ENCODE results near the gene IRF2. TPM values are rescaled to one million over a fixed set of nuclear protein-coding genes. Genes with fewer than 3 reads are reported as not detected.

The IRF2 gene
- total and polyA plus RNA-seq, 9 donors: 27.8 to 68.4 (median 40.7) TPM

- 89 to 92% (median 91%) methylated on average over 12 of the region's 12 CpGs for WGBS, 3 donors
- H3K4me1 ChIP-seq (ENCODE audit: insufficient read depth): peaks cover 28% of the 10 kb centered on the region
- TF ChIP-seq CTCF (IDR thresholded peaks at IDR 0.05): no peak
- TF ChIP-seq POLR2A (IDR thresholded peaks at IDR 0.05): no peak
- TF ChIP-seq EP300 (IDR thresholded peaks at IDR 0.05): no peak
- H3K36me3 ChIP-seq: no peaks in the 10 kb centered on the region
- no peaks in the 10 kb centered on the region for H3K27me3 ChIP-seq
- H3K27ac ChIP-seq: peak overlapping the region in 1 of 2 donors; percentile 35
- intact Hi-C loops (cut with DNase I): loop anchor here in 3 of 4 donors (10.0 kb wide), 4 partner anchors 53 to 133 kb away; partner anchors contain the start of gene IRF2 (in 1 of the 3)
- no peak overlapping the region for H3K4me3 ChIP-seq
- no peak for DNase-seq
- H3K9me3 ChIP-seq: no peaks in the 10 kb centered on the region
Observed at GRCh38 chr4:184402239-184402638, 72.1 kb downstream of the IRF2 start.

DNA sequence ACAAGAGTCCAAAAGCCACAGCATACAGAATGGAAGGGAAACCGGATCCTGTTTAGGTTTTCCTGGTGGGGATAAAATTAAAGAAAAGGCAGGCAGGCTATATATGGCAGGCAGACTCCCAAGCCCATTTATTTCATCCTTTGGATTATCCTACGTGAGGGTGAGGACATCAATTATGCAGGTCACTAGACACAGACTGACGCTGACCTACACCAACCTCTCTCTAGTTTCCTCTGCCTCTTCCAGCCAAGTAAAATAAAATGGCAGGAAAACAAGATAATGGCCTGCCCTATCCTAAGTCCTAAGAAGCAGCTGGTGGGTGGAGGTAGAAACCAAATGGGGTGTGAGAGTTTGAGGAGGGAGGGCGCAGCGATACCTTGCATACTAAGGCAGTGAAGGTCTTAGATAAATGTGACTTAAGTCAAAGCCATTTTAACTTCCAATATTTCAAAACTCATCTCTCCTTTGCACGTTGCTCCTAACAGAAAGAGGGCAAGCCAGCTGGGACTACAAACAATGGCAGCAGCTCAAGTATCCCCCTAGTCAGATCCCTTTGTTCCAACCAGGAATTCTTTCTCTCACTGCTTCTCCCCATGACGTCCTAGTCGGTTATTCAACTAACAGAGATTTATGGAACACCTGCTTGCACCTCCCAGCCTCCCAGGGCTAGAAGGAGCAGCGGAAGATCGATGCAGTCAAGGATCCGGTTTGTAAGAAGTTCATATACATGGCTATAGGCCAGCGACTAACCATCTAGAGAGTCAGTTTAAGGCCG lies 72.8 kb downstream of the IRF2 start:
- no peak for DNase-seq
- H3K9me3 ChIP-seq: no peaks in the 10 kb centered on the region
- no peak overlapping the region for H3K4me3 ChIP-seq
- no peaks in the 10 kb centered on the region for H3K27me3 ChIP-seq
- H3K36me3 ChIP-seq: no peaks in the 10 kb centered on the region
- 41 to 47% (median 43%) methylated on average over 13 of the region's 13 CpGs for WGBS, 3 donors
- intact Hi-C loops (cut with DNase I): loop anchor here in 3 of 4 donors (10.0 kb wide), 4 partner anchors 53 to 133 kb away; partner anchors contain the start of gene IRF2 (in 1 of the 3)
- peak overlapping the region in 1 of 2 donors; percentile 35 for H3K27ac ChIP-seq
- no peak for TF ChIP-seq EP300 (IDR thresholded peaks at IDR 0.05)
- TF ChIP-seq CTCF (IDR thresholded peaks at IDR 0.05): no peak
- no peak for TF ChIP-seq POLR2A (IDR thresholded peaks at IDR 0.05)
- H3K4me1 ChIP-seq (ENCODE audit: insufficient read depth): peaks cover 30% of the 10 kb centered on the region

- Histone ChIP-seq H3K9me3 (no peaks in the 10 kb centered on the region), H3K27ac (peak overlapping the region in 1 of 2 donors; percentile 68), H3K4me3 (no peak overlapping the region), H3K27me3 (no peaks in the 10 kb centered on the region), H3K36me3 (no peaks in the 10 kb centered on the region), H3K4me1 (ENCODE audit: insufficient read depth) (peaks cover 32% of the 10 kb centered on the region)
- TF ChIP-seq POLR2A (IDR thresholded peaks at IDR 0.05) (no peak), CTCF (IDR thresholded peaks at IDR 0.05) (no peak), EP300 (IDR thresholded peaks at IDR 0.05) (no peak)
- no peak for DNase-seq
- intact Hi-C loops (cut with DNase I): loop anchor here in 3 of 4 donors (10.0 kb wide), 4 partner anchors 54 to 134 kb away; partner anchors contain the start of gene IRF2 (in 1 of the 3)
- WGBS, 3 donors: 83 to 88% (median 87%) methylated on average over 8 of the region's 8 CpGs
Observed at GRCh38 chr4:184400891-184401290, 73.5 kb downstream of the IRF2 start.

GRCh38 chr4:184400375-184400870 lies 73.9 kb downstream of the IRF2 start:
- TF ChIP-seq EP300 (IDR thresholded peaks at IDR 0.05) (no peak), POLR2A (IDR thresholded peaks at IDR 0.05) (no peak)
- Histone ChIP-seq H3K4me1 (ENCODE audit: insufficient read depth) (peaks cover 34% of the 10 kb centered on the region), H3K9me3 (no peaks in the 10 kb centered on the region), H3K36me3 (no peaks in the 10 kb centered on the region), H3K27me3 (no peaks in the 10 kb centered on the region), H3K4me3 (no peak overlapping the region), H3K27ac (peak overlapping the region in 1 of 2 donors; percentile 68)
- peak in 1 of 5 donors; percentile 45 for DNase-seq
- intact Hi-C loops (cut with DNase I): loop anchor here in 3 of 4 donors (10.0 kb wide), 4 partner anchors 54 to 134 kb away; partner anchors contain the start of gene IRF2 (in 1 of the 3)
- 44 to 50% (median 45%) methylated on average over 7 of the region's 7 CpGs for WGBS, 3 donors

All from ovary (tissue), 9 donors.